Activated CD4-positive, alpha-beta T cell treated with anti-CD3 and anti-CD28 coated beads for 24 hours (primary cell): ENCODE data around the gene TTLL1.
"Not testable (repeated sequence)": the region's sequence is repeated elsewhere in the genome, so short reads cannot be mapped to it uniquely, and the experiment has no call there.

Experiments used
- DNase-seq, 2 donors: peaks; one replicate each; pipeline ENCODE4 v3.0.0-alpha.2; 2020; ENCODE audit warnings: low read depth in 2 of 2

TTLL1 gene

GRCh38 chr22:43077121-43077877 is 11.9 kb downstream of the TTLL1 start:
- DNase-seq: no peak

- DNase-seq: no peak
Observed at GRCh38 chr22:43066844-43067385, 22.3 kb downstream of the TTLL1 start.

- DNase-seq: no peak
Observed at GRCh38 chr22:43066134-43066533, 23.1 kb downstream of the TTLL1 start.

- DNase-seq: peak; percentile 4 to 36
Observed at GRCh38 chr22:43060183-43060582, 29.0 kb downstream of the TTLL1 start.

- DNase-seq: no peak
Observed at GRCh38 chr22:43057641-43058040, 31.6 kb downstream of the TTLL1 start.

GRCh38 chr22:43053176-43053575 is 36.0 kb downstream of the TTLL1 start:
- DNase-seq: no peak

- DNase-seq: no peak
Observed at GRCh38 chr22:43050995-43051394, 38.2 kb downstream of the TTLL1 start.

- no peak for DNase-seq
Observed at GRCh38 chr22:43047605-43048004, 41.6 kb downstream of the TTLL1 start.

GRCh38 chr22:43044290-43044712 is 44.9 kb downstream of the TTLL1 start:
- DNase-seq: no peak

- no peak for DNase-seq
Observed at GRCh38 chr22:43042101-43042780, 47.0 kb downstream of the TTLL1 start.

- no peak for DNase-seq
Observed at GRCh38 chr22:43039800-43040199, 49.4 kb downstream of the TTLL1 start.

- no peak for DNase-seq
Observed at GRCh38 chr22:43038325-43038724, 50.9 kb downstream of the TTLL1 start.

- no peak for DNase-seq
Observed at GRCh38 chr22:43036282-43036829, 52.8 kb downstream of the TTLL1 start.

- DNase-seq: no peak
Observed at GRCh38 chr22:43035250-43035649, 53.9 kb downstream of the TTLL1 start.

GRCh38 chr22:43031617-43032016 is 57.6 kb downstream of the TTLL1 start:
- no peak for DNase-seq

GRCh38 chr22:43018615-43019014 is 70.6 kb downstream of the TTLL1 start:
- DNase-seq: no peak

GRCh38 chr22:43017525-43018460 is 71.4 kb downstream of the TTLL1 start:
- DNase-seq: no peak

GRCh38 chr22:43016150-43016549 is 73.0 kb downstream of the TTLL1 start:
- DNase-seq: not testable (repeated sequence)

- DNase-seq: no peak
Observed at GRCh38 chr22:43015677-43016042, 73.5 kb downstream of the TTLL1 start.

- peak; percentile 98 to 99 for DNase-seq
Observed at GRCh38 chr22:43014869-43015676, 74.1 kb downstream of the TTLL1 start, which contains the start of gene PACSIN2. TSS of gene PACSIN2 (minus strand) at chr22:43015149. CDS start at chr22:42912080, 103,069 bp downstream.
